Measurements from ENCODE around the gene CBARP. TPM values are rescaled to one million over a fixed set of nuclear protein-coding genes. Genes with fewer than 3 reads are reported as not detected.

The CBARP gene
- total RNA-seq, 4 donors from 2014 or later, result 0.58 to 1.0 (median 0.99) TPM; not detected in 1

GRCh38 chr19:1270213-1270853 lies 32.5 kb upstream of the CBARP start:
- Histone ChIP-seq H3K4me1 (peaks cover 83 to 93% (median 91%) of the 10 kb centered on the region in 4 donors), H3K36me3 (peaks cover 34 to 47% (median 45%) of the 10 kb centered on the region in 4 donors), H3K9me3 (no peaks in the 10 kb centered on the region), H3K27me3 (no peaks in the 10 kb centered on the region), H3K27ac (replicated peaks in 1 of 4) (peak overlapping the region; percentile 97 to 100 (median 100)), H3K4me3 (peak overlapping the region; percentile 68 to 95 (median 86))
- TF ChIP-seq POLR2AphosphoS5 (IDR thresholded peaks at IDR 0.05) (no peak), EP300 (IDR thresholded peaks at IDR 0.05) (no peak), CTCF (IDR thresholded peaks at IDR 0.05) (no peak), POLR2A (IDR thresholded peaks at IDR 0.05; ENCODE audit: low read depth) (no peak)
- DNase-seq (ENCODE audit: extremely low spot score), result no peak
- intact Hi-C loops (cut with DNase I), result no loop called here
- 35% methylated on average over 4 of the region's 8 CpGs for WGBS

- Histone ChIP-seq H3K27me3 (no peaks in the 10 kb centered on the region), H3K9me3 (no peaks in the 10 kb centered on the region), H3K4me3 (peak overlapping the region; percentile 68 to 95 (median 86)), H3K36me3 (peaks cover 30 to 42% (median 40%) of the 10 kb centered on the region in 4 donors), H3K4me1 (peaks cover 84 to 94% (median 91%) of the 10 kb centered on the region in 4 donors), H3K27ac (replicated peaks in 1 of 4) (peak overlapping the region; percentile 97 to 100 (median 100))
- 0% methylated on average over 20 of the region's 64 CpGs for WGBS
- intact Hi-C loops (cut with DNase I), result no loop called here
- no peak for DNase-seq (ENCODE audit: extremely low spot score)
- TF ChIP-seq POLR2AphosphoS5 (IDR thresholded peaks at IDR 0.05) (peak; percentile 46 to 59), EP300 (IDR thresholded peaks at IDR 0.05) (peak; percentile 75), CTCF (IDR thresholded peaks at IDR 0.05) (no peak), POLR2A (IDR thresholded peaks at IDR 0.05; ENCODE audit: low read depth) (peak; percentile 7)
Observed at GRCh38 chr19:1269478-1270212, 31.8 kb upstream of the CBARP start.

GRCh38 chr19:1269065-1269477 lies 31.3 kb upstream of the CBARP start, which contains the start of gene CIRBP:
TSS of gene CIRBP (plus strand) at chr19:1269332. CDS start at chr19:1270934, 1,602 bp downstream.
- peak; percentile 100 for DNase-seq (ENCODE audit: extremely low spot score)
- intact Hi-C loops (cut with DNase I), result no loop called here

More at GRCh38 chr19:1269065-1269477, 31.3 kb upstream of the CBARP start, which contains the start of gene CIRBP:
- Histone ChIP-seq H3K9me3 (no peaks in the 10 kb centered on the region), H3K4me3 (peak within 1 kb of the TSS; percentile 68 to 95 (median 86)), H3K36me3 (peaks cover 25 to 37% (median 34%) of the 10 kb centered on the region in 4 donors), H3K27ac (replicated peaks in 1 of 4) (peak within 1 kb of the TSS; percentile 97 to 100 (median 100)), H3K4me1 (peaks cover 83 to 92% (median 86%) of the 10 kb centered on the region in 4 donors), H3K27me3 (no peaks in the 10 kb centered on the region)
- WGBS, result 0% methylated on average over 12 of the region's 50 CpGs
- peak; percentile 99 for TF ChIP-seq POLR2A (IDR thresholded peaks at IDR 0.05; ENCODE audit: low read depth)
- no peak for TF ChIP-seq CTCF (IDR thresholded peaks at IDR 0.05)
- peak; percentile 91 to 100 for TF ChIP-seq POLR2AphosphoS5 (IDR thresholded peaks at IDR 0.05)
- TF ChIP-seq EP300 (IDR thresholded peaks at IDR 0.05), result no peak

All from esophagus muscularis mucosa (tissue), 4 donors.